Prostate gland (tissue), 2 donors: Measurements from ENCODE around the gene CHIA. TPM values are rescaled to one million over a fixed set of nuclear protein-coding genes. Genes with fewer than 3 reads are reported as not detected.

Experiments used
- DNase-seq: peaks from one replicate; pipeline ENCODE4 v3.0.0-alpha.2; 2019; ENCODE audit warnings: low spot score
- H3K27ac ChIP-seq, 2 donors: fragments of 200-600 bp; sonication (generic); 2 replicates each; pipeline ENCODE4 v1.5.1; 2017 to 2019
- H3K27me3 ChIP-seq: fragments of 200-600 bp; sonication (generic); replicated peaks from 2 replicates; pipeline ENCODE4 v1.5.1; 2019; ENCODE audit not compliant: insufficient read depth
- H3K36me3 ChIP-seq, 2 donors: fragments of 200-600 bp; sonication (generic); 1 replicate in 1 of 2; 2 replicates in 1 of 2; pipeline versions ENCODE4 v1.5.1 to v1.8.1; 2017 to 2019
- H3K4me1 ChIP-seq: fragments of 200-600 bp; sonication (generic); replicated peaks from 2 replicates; pipeline ENCODE4 v1.5.1; 2019
- H3K4me3 ChIP-seq, 2 donors: fragments of 200-600 bp; sonication (generic); 2 replicates each; pipeline ENCODE4 v1.5.1; 2017 to 2019
- H3K9me3 ChIP-seq: fragments of 200-600 bp; sonication (generic); 2 replicates; pipeline ENCODE4 v1.5.1; 2017
- CTCF ChIP-seq, 4 experiments: fragments of 200-600 bp in 2 of 4; fragments of 450-650 bp in 2 of 4; sonication (generic) in 2 of 4; IDR thresholded peaks; 1 replicate in 3 of 4; 2 replicates in 1 of 4; pipeline ENCODE4 v1.5.1; 2016 to 2019; ENCODE audit warnings: antibody characterized with exemption in 4 of 4, mild to moderate bottlenecking in 2 of 4, moderate library complexity in 2 of 4
- POLR2A ChIP-seq: fragments of 450-650 bp; IDR thresholded peaks from one replicate; pipeline ENCODE4 v1.6.1; 2016; ENCODE audit warnings: antibody characterized with exemption, mild to moderate bottlenecking
- POLR2AphosphoS5 ChIP-seq: sonication (generic); formaldehyde crosslinking; IDR thresholded peaks from one replicate; pipeline ENCODE4 v1.6.1; 2017; ENCODE audit warnings: antibody characterized with exemption
- WGBS: methylation state at CpG from one replicate; pipeline ENCODE4 v1.1.5; 2018; 5-methylcytosine and 5-hydroxymethylcytosine counted together
- intact Hi-C: fragments of 100-400 bp; cut with DNase I; formaldehyde crosslinking; loops from one replicate; pipeline ENCODE4 v1.14.2; 2022
- total RNA-seq, 2 donors: library from RNA; depleted of rRNA; stranded (reverse); fragments of >200 nt; gene quantifications; one replicate each; pipeline ENCODE4 v1.1.0, GENCODE V29; 2016

CHIA gene
- total RNA-seq, 2 donors from 2014 or later, result not detected

GRCh38 chr1:111267801-111268508 is 22.7 kb upstream of the CHIA start:
- intact Hi-C loops, result no loop called here
- TF ChIP-seq POLR2A, result no peak
- TF ChIP-seq CTCF (IDR thresholded peaks at IDR 0.05), result no peak
- no peak for TF ChIP-seq POLR2AphosphoS5
- 68% methylated on average over 4 of the region's 4 CpGs for WGBS
- H3K9me3 ChIP-seq, result no peaks in the 10 kb centered on the region
- no peak for DNase-seq
- no peak overlapping the region for H3K4me3 ChIP-seq
- peaks cover 10% of the 10 kb centered on the region for H3K27me3 ChIP-seq
- no peak overlapping the region for H3K27ac ChIP-seq
- H3K4me1 ChIP-seq, result no peaks in the 10 kb centered on the region
- H3K36me3 ChIP-seq, result no peaks in the 10 kb centered on the region

- TF ChIP-seq CTCF (IDR thresholded peaks at IDR 0.05) (no peak), POLR2A (no peak), POLR2AphosphoS5 (no peak)
- no peak overlapping the region for H3K27ac ChIP-seq
- no peaks in the 10 kb centered on the region for H3K9me3 ChIP-seq
- H3K27me3 ChIP-seq, result peaks cover 10% of the 10 kb centered on the region
- WGBS, result 88% methylated on average over 4 of the region's 4 CpGs
- DNase-seq, result no peak
- H3K36me3 ChIP-seq, result no peaks in the 10 kb centered on the region
- intact Hi-C loops, result no loop called here
- H3K4me1 ChIP-seq, result no peaks in the 10 kb centered on the region
- no peak overlapping the region for H3K4me3 ChIP-seq
Measured at GRCh38 chr1:111269825-111270406, 20.7 kb upstream of the CHIA start.

GRCh38 chr1:111270771-111271463 is 19.7 kb upstream of the CHIA start:
- DNase-seq, result no peak
- H3K27ac ChIP-seq, result no peak overlapping the region
- H3K36me3 ChIP-seq, result no peaks in the 10 kb centered on the region
- H3K4me1 ChIP-seq, result no peaks in the 10 kb centered on the region
- intact Hi-C loops, result no loop called here
- H3K9me3 ChIP-seq, result no peaks in the 10 kb centered on the region
- no peak overlapping the region for H3K4me3 ChIP-seq
- H3K27me3 ChIP-seq, result peaks cover 10% of the 10 kb centered on the region
- no peak for TF ChIP-seq CTCF (IDR thresholded peaks at IDR 0.05)
- no peak for TF ChIP-seq POLR2AphosphoS5
- TF ChIP-seq POLR2A, result no peak
- WGBS, result 10% methylated on average over 37 of the region's 40 CpGs

- no peaks in the 10 kb centered on the region for H3K4me1 ChIP-seq
- 4% methylated on average over 16 of the region's 16 CpGs for WGBS
- no peak for DNase-seq
- intact Hi-C loops, result no loop called here
- peaks cover 10% of the 10 kb centered on the region for H3K27me3 ChIP-seq
- TF ChIP-seq POLR2AphosphoS5 (no peak), CTCF (IDR thresholded peaks at IDR 0.05) (no peak), POLR2A (no peak)
- H3K4me3 ChIP-seq, result no peak overlapping the region
- H3K9me3 ChIP-seq, result no peaks in the 10 kb centered on the region
- no peak overlapping the region for H3K27ac ChIP-seq
- no peaks in the 10 kb centered on the region for H3K36me3 ChIP-seq
Measured at GRCh38 chr1:111271464-111271801, 19.2 kb upstream of the CHIA start.

GRCh38 chr1:111272081-111272480 is 18.6 kb upstream of the CHIA start:
- no peak for TF ChIP-seq CTCF (IDR thresholded peaks at IDR 0.05)
- H3K9me3 ChIP-seq, result no peaks in the 10 kb centered on the region
- no peaks in the 10 kb centered on the region for H3K36me3 ChIP-seq
- H3K27ac ChIP-seq, result no peak overlapping the region
- H3K4me1 ChIP-seq, result no peaks in the 10 kb centered on the region
- intact Hi-C loops, result no loop called here
- H3K27me3 ChIP-seq, result peaks cover 10% of the 10 kb centered on the region
- no peak overlapping the region for H3K4me3 ChIP-seq
- WGBS, result 35% methylated on average over 3 of the region's 3 CpGs
- no peak for DNase-seq
